ENCODE results near the gene TMEM237.

GRCh38 chr2:201628545-201628944 lies 14.8 kb downstream of the TMEM237 start:
- TF ChIP-seq, protein P1, sequence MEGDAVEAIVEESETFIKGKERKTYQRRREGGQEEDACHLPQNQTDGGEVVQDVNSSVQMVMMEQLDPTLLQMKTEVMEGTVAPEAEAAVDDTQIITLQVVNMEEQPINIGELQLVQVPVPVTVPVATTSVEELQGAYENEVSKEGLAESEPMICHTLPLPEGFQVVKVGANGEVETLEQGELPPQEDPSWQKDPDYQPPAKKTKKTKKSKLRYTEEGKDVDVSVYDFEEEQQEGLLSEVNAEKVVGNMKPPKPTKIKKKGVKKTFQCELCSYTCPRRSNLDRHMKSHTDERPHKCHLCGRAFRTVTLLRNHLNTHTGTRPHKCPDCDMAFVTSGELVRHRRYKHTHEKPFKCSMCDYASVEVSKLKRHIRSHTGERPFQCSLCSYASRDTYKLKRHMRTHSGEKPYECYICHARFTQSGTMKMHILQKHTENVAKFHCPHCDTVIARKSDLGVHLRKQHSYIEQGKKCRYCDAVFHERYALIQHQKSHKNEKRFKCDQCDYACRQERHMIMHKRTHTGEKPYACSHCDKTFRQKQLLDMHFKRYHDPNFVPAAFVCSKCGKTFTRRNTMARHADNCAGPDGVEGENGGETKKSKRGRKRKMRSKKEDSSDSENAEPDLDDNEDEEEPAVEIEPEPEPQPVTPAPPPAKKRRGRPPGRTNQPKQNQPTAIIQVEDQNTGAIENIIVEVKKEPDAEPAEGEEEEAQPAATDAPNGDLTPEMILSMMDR (IDR thresholded peaks at IDR 0.05): no peak
- no peak for TF ChIP-seq ZFX (IDR thresholded peaks at IDR 0.05; ENCODE audit: borderline replicate concordance)
